GM23248 (cell line): ENCODE results near the gene MYH11. TPM values are rescaled to one million over a fixed set of nuclear protein-coding genes. Genes with fewer than 3 reads are reported as not detected.
"Not testable (repeated sequence)": the region's sequence is repeated elsewhere in the genome, so short reads cannot be mapped to it uniquely, and the experiment has no call there.

Experiments used
- DNase-seq: peaks from one replicate; pipeline ENCODE4 v3.0.0-alpha.2; 2015
- H2AFZ ChIP-seq: fragments of 200-600 bp; sonication (generic); 2 replicates; pipeline ENCODE4 v1.6.1; 2016; ENCODE audit warnings: antibody characterized with exemption
- H3F3A ChIP-seq: fragments of 200-600 bp; sonication (generic); 2 replicates; pipeline ENCODE4 v1.6.1; 2016; ENCODE audit warnings: mild to moderate bottlenecking, antibody characterized with exemption, mixed run types; ENCODE audit not compliant: insufficient read depth
- H3K27ac ChIP-seq: fragments of 200-600 bp; sonication (generic); 2 replicates; pipeline ENCODE4 v1.5.1; 2016; ENCODE audit warnings: mild to moderate bottlenecking
- H3K27me3 ChIP-seq: fragments of 200-600 bp; sonication (generic); replicated peaks from 2 replicates; pipeline ENCODE4 v1.6.1; 2016; ENCODE audit warnings: mild to moderate bottlenecking; ENCODE audit not compliant: insufficient read depth
- H3K36me3 ChIP-seq: fragments of 200-600 bp; sonication (generic); 2 replicates; pipeline ENCODE4 v1.6.1; 2016; ENCODE audit warnings: low read depth, mild to moderate bottlenecking
- H3K4me1 ChIP-seq: fragments of 200-600 bp; sonication (generic); 2 replicates; pipeline ENCODE4 v1.6.1; 2016; ENCODE audit warnings: mild to moderate bottlenecking; ENCODE audit not compliant: insufficient read depth
- H3K4me2 ChIP-seq: fragments of 200-600 bp; sonication (generic); one replicate; pipeline ENCODE4 v1.6.1; 2016; ENCODE audit warnings: mild to moderate bottlenecking; ENCODE audit not compliant: unreplicated experiment
- H3K4me3 ChIP-seq: fragments of 200-600 bp; sonication (generic); 2 replicates; pipeline ENCODE4 v1.5.1; 2016; ENCODE audit warnings: mild to moderate bottlenecking
- H3K79me2 ChIP-seq: fragments of 200-600 bp; sonication (generic); 2 replicates; pipeline ENCODE4 v1.6.1; 2016; ENCODE audit warnings: mild to moderate bottlenecking; ENCODE audit not compliant: insufficient read depth
- H3K9ac ChIP-seq: fragments of 200-600 bp; sonication (generic); 2 replicates; pipeline ENCODE4 v1.6.1; 2016; ENCODE audit warnings: mild to moderate bottlenecking
- H3K9me2 ChIP-seq: fragments of 200-600 bp; sonication (generic); 2 replicates; pipeline ENCODE4 v1.6.1; 2016; ENCODE audit warnings: mixed run types, mild to moderate bottlenecking, moderate library complexity; ENCODE audit not compliant: insufficient read depth
- H3K9me3 ChIP-seq: fragments of 200-600 bp; sonication (generic); one replicate; pipeline ENCODE4 v1.6.1; 2017; ENCODE audit warnings: low read depth
- H4K20me1 ChIP-seq: fragments of 200-600 bp; sonication (generic); 2 replicates; pipeline ENCODE4 v1.6.0; 2016; ENCODE audit not compliant: insufficient read depth
- EZH2 ChIP-seq: fragments of 200-600 bp; sonication (generic); IDR thresholded peaks from 2 replicates; pipeline ENCODE4 v1.6.1; 2018; ENCODE audit warnings: antibody characterized with exemption, mild to moderate bottlenecking; ENCODE audit not compliant: insufficient read depth, poor library complexity, severe bottlenecking
- EZH2phosphoT487 ChIP-seq: fragments of 200-600 bp; sonication (generic); IDR thresholded peaks from 2 replicates; pipeline ENCODE4 v1.6.1; 2018; ENCODE audit warnings: antibody characterized with exemption, moderate library complexity, mild to moderate bottlenecking, low read depth; ENCODE audit not compliant: insufficient read depth
- WGBS, 2 experiments: methylation state at CpG; one replicate each; pipeline ENCODE4 v1.1.6; 2015 to 2017; ENCODE audit warnings: low lambda C conversion rate in 2 of 2, low coverage in 1 of 2; ENCODE audit errors: missing lambda C conversion rate in 2 of 2; 5-methylcytosine and 5-hydroxymethylcytosine counted together
- in situ Hi-C: fragments of 300-500 bp; cut with MboI; formaldehyde crosslinking; loops from 2 replicates; pipeline ENCODE4 v1.15.0; 2020
- polyA plus RNA-seq: library from polyadenylated mRNA; unstranded; fragments of >200 nt; fragmentation: Nextera tagmentation; extraction: Ambion mirVana; gene quantifications from 2 replicates; pipeline ENCODE4 v1.2.1, GENCODE V29; 2016
- total RNA-seq: library from RNA; depleted of rRNA; stranded (reverse); fragments of >200 nt; shearing (Covaris generic); gene quantifications from 2 replicates; pipeline ENCODE4 v1.2.3, GENCODE V29; 2014

MYH11 gene
- total and polyA plus RNA-seq, 2 experiments from 2014 or later, result 0.79 TPM; not detected in 1

- DNase-seq, result no peak
- TF ChIP-seq EZH2 (no peak), EZH2phosphoT487 (no peak)
- Histone ChIP-seq H3K36me3 (peaks cover 3% of the 10 kb centered on the region; the same call in 1 of the 2 replicates), H3K27me3 (no peaks in the 10 kb centered on the region), H2AFZ (no peak overlapping the region), H3F3A (peaks cover 36% of the 10 kb centered on the region), H3K79me2 (peaks cover 45% of the 10 kb centered on the region), H3K4me2 (no peak overlapping the region), H3K9ac (no peak overlapping the region), H3K9me3 (no peaks in the 10 kb centered on the region), H3K4me1 (peaks cover 20% of the 10 kb centered on the region), H4K20me1 (no peaks in the 10 kb centered on the region), H3K27ac (no peak overlapping the region), H3K9me2 (no peaks in the 10 kb centered on the region), H3K4me3 (no peak overlapping the region)
- 97% methylated on average over 7 of the region's 7 CpGs for WGBS, 2 experiments
- in situ Hi-C loops, result no loop called here
Observed at GRCh38 chr16:15674571-15674970, 182.3 kb downstream of the MYH11 start.

GRCh38 chr16:15672514-15673167 lies 184.2 kb downstream of the MYH11 start:
- Histone ChIP-seq H3K9ac (peak overlapping the region; percentile 91), H3K27me3 (no peaks in the 10 kb centered on the region), H3K4me3 (peak overlapping the region; percentile 58), H3K9me3 (no peaks in the 10 kb centered on the region), H3K9me2 (no peaks in the 10 kb centered on the region), H4K20me1 (no peaks in the 10 kb centered on the region), H3K27ac (peak overlapping the region; percentile 99), H3F3A (peaks cover 36% of the 10 kb centered on the region), H2AFZ (peak overlapping the region; percentile 79), H3K4me1 (peaks cover 20% of the 10 kb centered on the region), H3K36me3 (peaks cover 9% of the 10 kb centered on the region; the same call in 1 of the 2 replicates), H3K79me2 (peaks cover 41% of the 10 kb centered on the region), H3K4me2 (peak overlapping the region; percentile 84)
- TF ChIP-seq EZH2 (no peak), EZH2phosphoT487 (no peak)
- whole genome bisulfite sequencing, 2 experiments, result 2% methylated on average over 20 of the region's 20 CpGs
- in situ Hi-C loops, result no loop called here
- DNase-seq, result peak; percentile 98

GRCh38 chr16:15672127-15672513 lies 184.7 kb downstream of the MYH11 start:
- Histone ChIP-seq H3F3A (peaks cover 36% of the 10 kb centered on the region), H3K4me2 (peak overlapping the region; percentile 84), H3K4me3 (0 out of 2 replicates have a peak overlapping the region, but pooled peaks have one; percentile 58), H3K9ac (peak overlapping the region; percentile 91), H2AFZ (peak overlapping the region; percentile 79), H3K4me1 (peaks cover 20% of the 10 kb centered on the region), H3K79me2 (peaks cover 39% of the 10 kb centered on the region), H3K27ac (peak overlapping the region; percentile 99), H3K36me3 (peaks cover 12% of the 10 kb centered on the region)
- H3K9me2 ChIP-seq, in situ Hi-C loops, H3K9me3 ChIP-seq, H4K20me1 ChIP-seq, DNase-seq, H3K27me3 ChIP-seq: not testable (repeated sequence)
- 84 to 86% methylated on average over 10 of the region's 10 CpGs for WGBS, 2 experiments

GRCh38 chr16:15671530-15672117 lies 185.2 kb downstream of the MYH11 start:
- Histone ChIP-seq H3K36me3 (peaks cover 14% of the 10 kb centered on the region), H3K4me3 (no peak overlapping the region), H3K4me2 (no peak overlapping the region), H3K79me2 (peaks cover 39% of the 10 kb centered on the region), H3K9ac (0 out of 2 replicates have a peak overlapping the region, but pooled peaks have one; percentile 91), H3K4me1 (peaks cover 20% of the 10 kb centered on the region), H3K27ac (peak overlapping the region; percentile 99), H3K9me2 (no peaks in the 10 kb centered on the region), H2AFZ (no peak overlapping the region), H3K27me3 (no peaks in the 10 kb centered on the region), H3K9me3 (no peaks in the 10 kb centered on the region), H3F3A (peaks cover 36% of the 10 kb centered on the region), H4K20me1 (no peaks in the 10 kb centered on the region)
- in situ Hi-C loops, result no loop called here
- no peak for TF ChIP-seq EZH2phosphoT487
- TF ChIP-seq EZH2, result no peak
- no peak for DNase-seq
- 93 to 98% methylated on average over 8 of the region's 8 CpGs for WGBS, 2 experiments
